Daoy (cell line): Measurements from ENCODE around the gene HECW1. TPM values are rescaled to one million over a fixed set of nuclear protein-coding genes. Genes with fewer than 3 reads are reported as not detected.

Experiments used
- DNase-seq: peaks from one replicate; pipeline ENCODE4 v3.0.0-alpha.2; 2015; ENCODE audit warnings: low read depth
- total RNA-seq: library from RNA; depleted of rRNA; stranded (reverse); fragments of >200 nt; shearing (Covaris generic); gene quantifications from 2 replicates; pipeline ENCODE4 v1.2.3, GENCODE V29; 2014

Gene HECW1
- total RNA-seq, 1 experiment from 2014 or later = 16.3 TPM

GRCh38 chr7:43260980-43261878 is 148.8 kb downstream of the HECW1 start:
- peak; percentile 88 for DNase-seq

- DNase-seq = no peak
Observed at GRCh38 chr7:43265139-43265538, 152.7 kb downstream of the HECW1 start.

DNA sequence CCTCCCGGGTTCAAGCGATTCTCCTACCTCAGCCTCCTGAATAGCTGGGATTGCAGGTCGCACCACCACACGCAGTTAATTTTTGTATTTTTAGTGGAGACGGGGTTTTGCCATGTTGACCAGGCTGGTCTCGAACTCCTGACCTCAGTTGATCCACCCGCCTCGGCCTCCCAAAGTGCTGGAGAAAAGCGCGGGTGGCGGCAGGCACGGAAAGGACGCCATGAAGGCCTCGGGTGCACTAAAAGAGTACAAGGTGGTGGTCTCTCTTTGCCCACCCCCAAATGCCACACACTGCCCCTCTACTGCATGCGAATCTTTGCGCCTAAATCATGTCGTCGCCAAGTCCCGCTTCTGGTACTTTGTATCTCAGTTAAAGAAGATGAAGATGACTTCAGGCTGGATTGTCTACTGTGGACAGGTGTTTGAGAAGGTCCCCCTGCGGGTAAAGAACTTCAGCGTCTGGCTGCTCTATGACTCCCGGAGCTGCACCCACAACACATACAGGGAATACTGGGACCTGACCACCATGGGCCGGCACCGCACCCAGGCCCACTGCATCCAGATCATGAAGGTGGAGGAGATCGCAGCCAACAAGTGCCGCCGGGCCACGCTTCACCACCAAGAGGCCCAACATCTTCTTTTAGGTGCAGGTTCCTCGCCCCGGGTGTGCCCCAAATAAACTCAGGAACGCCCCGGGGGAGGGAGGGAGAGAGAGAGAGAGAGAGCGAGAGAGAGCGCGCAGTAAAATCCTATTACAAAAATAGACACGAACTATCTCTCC is 161.7 kb downstream of the HECW1 start:
- DNase-seq = no peak

DNA sequence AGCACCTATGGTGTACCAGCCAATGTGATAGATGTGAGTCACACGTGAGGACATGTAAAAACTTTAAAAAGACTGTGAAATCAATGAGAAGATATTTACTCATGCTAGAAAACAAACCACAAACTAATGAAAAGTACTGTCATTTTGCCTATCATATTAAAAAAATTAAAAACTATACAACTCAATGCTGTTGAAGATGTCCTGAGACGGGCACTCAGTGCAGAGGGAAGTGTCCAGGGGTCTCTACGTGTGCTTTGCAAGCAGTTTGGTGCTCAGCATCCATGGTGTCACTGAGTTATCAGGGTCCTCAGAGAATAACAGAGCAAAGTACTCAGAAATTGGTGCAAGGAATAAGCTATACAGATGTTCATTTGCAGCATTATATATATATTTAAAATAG is 162.3 kb downstream of the HECW1 start:
- no peak for DNase-seq

- no peak for DNase-seq
Observed at GRCh38 chr7:43276547-43276946, 164.1 kb downstream of the HECW1 start.

DNA sequence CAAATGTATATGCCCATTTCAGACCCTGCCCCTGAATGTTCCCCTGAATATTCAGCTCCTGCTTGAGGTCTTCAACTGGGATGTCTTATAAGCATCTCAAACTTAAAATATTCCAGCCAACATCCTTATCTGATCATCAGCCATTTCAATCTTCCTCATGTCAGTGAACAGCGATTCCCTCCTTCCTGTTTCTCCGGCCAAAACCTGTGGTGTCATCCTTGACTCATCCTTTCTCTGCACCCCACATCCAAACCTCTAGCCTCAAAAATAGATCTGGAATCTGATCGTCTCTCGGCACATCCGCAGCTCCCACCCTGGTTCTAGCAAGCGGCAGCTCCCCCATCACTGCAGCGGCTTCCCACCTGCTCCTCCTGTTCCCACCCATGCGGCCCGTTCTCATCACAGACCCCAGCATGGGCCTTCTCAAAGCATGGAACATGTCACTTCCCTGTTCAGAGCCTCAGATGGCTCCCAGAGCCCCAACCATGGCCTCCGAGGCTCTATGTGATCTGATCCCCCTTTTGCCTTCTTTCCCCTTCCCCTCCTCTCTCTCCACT is 165.7 kb downstream of the HECW1 start:
- peak; percentile 24 for DNase-seq

DNA sequence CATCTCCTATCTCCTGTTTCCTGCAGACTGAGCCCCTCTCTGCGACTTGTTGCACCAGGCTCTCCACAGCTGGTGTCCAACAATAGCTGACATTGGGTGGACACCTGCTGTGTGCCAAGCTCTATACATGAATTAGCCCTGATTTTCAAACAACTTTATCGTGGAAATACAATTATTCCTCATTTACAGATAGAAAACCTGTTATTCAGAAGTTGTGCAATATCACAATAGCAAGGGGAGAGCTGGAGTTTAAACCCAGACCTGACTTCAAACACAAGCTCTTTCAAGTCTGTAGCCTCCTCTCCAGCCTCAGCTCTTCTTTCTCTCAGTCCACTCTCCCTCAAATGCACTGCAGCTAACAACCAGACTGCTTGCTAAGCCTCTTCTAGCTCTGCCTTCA is 168.8 kb downstream of the HECW1 start:
- no peak for DNase-seq

- no peak for DNase-seq
Observed at GRCh38 chr7:43283706-43284105, 171.3 kb downstream of the HECW1 start.

GRCh38 chr7:43289826-43290225 is 177.4 kb downstream of the HECW1 start:
- no peak for DNase-seq

GRCh38 chr7:43290978-43291377 is 178.5 kb downstream of the HECW1 start:
- DNase-seq = no peak

- no peak for DNase-seq
Observed at GRCh38 chr7:43291789-43292188, 179.3 kb downstream of the HECW1 start.

DNA sequence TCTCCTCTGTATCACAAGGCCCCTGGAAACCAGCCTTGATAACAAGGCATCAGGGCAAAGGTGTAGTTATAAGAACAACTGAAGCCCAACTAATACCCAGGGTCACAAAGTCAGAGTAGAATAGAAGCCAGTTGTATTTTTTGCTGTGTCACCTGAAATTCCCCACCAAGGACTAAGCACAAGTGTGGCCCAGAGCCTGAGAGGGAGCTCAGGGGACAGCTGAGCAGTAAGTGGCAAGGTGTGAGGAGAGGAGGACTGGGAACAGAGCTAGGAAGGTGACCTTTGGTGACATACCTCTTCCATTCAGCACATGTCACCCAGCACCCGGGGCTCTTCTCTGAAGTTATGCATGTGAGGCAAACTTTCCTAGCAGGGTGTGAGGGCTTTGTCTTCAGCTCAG is 179.9 kb downstream of the HECW1 start:
- no peak for DNase-seq

- DNase-seq = peak; percentile 86
Observed at GRCh38 chr7:43294080-43294630, 181.7 kb downstream of the HECW1 start.

DNA sequence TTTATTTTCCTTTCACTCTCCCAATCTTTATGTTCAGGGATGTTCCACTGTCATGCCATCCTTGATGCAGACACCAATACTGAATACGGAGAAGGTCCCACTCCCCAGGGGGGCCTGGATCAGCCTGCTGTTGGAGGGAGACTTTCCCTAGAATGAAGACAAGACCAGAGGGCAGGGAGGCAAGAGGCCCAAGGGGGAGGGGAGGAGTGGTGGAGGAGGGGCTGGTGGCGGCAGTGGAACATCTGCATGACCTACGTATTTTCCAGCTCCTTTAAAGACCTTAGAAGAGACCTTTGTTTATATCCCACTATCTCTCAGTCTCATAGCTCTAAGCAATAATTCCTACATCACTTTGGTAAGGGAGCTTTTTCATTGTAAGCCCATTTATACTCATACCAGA is 183.0 kb downstream of the HECW1 start:
- DNase-seq = no peak

- no peak for DNase-seq
Observed at GRCh38 chr7:43296306-43296705, 183.9 kb downstream of the HECW1 start.

- DNase-seq = no peak
Observed at GRCh38 chr7:43298617-43299016, 186.2 kb downstream of the HECW1 start.

GRCh38 chr7:43300121-43300520 is 187.7 kb downstream of the HECW1 start:
- DNase-seq = no peak

- peak; percentile 98 for DNase-seq
Observed at GRCh38 chr7:43302211-43302711, 189.8 kb downstream of the HECW1 start.

- DNase-seq = peak; percentile 23
Observed at GRCh38 chr7:43302773-43303460, 190.5 kb downstream of the HECW1 start.

DNA sequence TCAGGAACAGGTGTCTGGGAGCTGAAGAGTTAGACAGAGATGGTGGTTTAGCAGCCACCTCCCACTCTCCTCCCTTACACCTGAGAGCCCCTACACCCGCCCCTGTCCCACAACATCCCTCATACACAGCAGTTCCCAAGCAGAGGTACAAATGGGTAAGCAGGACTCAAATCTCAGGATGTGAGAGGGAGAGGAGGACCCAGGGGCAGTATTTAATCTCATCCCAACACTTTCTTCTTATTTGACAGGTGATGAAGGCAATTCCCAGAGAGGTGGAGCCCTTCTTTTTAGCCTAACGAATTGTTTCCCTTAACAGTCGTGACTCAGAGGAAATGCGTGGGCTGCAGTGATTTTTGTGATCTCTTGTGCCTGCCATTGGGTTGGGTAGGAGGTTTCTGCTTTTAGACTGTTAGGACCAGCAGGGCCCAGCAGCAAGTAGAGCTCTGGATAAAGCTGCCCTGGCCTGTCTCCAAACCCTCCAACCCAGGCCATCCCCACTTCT is 191.3 kb downstream of the HECW1 start:
- DNase-seq = peak; percentile 81

DNA sequence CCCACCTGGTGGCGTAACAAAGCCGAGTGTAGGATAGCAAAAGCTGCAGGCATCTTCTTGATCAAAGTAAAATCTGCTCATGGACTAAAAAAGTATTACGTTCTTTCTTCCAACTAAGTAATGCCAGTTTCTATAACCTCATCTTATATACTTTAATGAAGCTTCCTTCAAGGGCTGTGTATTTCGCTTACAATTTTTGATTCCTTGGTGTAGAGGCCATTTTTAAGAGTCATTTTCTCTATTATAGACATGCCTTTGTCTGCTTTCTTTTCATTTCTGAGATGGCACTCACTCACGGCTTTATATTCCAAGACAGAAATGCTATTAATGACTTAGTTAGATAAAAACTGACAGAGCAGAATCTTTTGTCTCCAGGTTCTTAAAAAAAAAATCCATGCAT is 194.0 kb downstream of the HECW1 start:
- DNase-seq = no peak
